ENCODE data around the gene TNP1. TPM values are rescaled to one million over a fixed set of nuclear protein-coding genes. Genes with fewer than 3 reads are reported as not detected.

The TNP1 gene
- polyA plus RNA-seq, 1 experiment = not detected

- Histone ChIP-seq H3K36me3 (ENCODE audit: control insufficient read depth, insufficient read depth, low read length) (no peaks in the 10 kb centered on the region), H3K4me3 (ENCODE audit: low read depth, low read length) (no peak overlapping the region), H3K27me3 (ENCODE audit: control insufficient read depth, insufficient read depth, low read length) (peaks cover 4% of the 10 kb centered on the region)
- no peak for DNase-seq (ENCODE audit: low read depth)
- TF ChIP-seq, protein P1, sequence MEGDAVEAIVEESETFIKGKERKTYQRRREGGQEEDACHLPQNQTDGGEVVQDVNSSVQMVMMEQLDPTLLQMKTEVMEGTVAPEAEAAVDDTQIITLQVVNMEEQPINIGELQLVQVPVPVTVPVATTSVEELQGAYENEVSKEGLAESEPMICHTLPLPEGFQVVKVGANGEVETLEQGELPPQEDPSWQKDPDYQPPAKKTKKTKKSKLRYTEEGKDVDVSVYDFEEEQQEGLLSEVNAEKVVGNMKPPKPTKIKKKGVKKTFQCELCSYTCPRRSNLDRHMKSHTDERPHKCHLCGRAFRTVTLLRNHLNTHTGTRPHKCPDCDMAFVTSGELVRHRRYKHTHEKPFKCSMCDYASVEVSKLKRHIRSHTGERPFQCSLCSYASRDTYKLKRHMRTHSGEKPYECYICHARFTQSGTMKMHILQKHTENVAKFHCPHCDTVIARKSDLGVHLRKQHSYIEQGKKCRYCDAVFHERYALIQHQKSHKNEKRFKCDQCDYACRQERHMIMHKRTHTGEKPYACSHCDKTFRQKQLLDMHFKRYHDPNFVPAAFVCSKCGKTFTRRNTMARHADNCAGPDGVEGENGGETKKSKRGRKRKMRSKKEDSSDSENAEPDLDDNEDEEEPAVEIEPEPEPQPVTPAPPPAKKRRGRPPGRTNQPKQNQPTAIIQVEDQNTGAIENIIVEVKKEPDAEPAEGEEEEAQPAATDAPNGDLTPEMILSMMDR (IDR thresholded peaks at IDR 0.05; ENCODE audit: insufficient read depth, low read depth, low read length) = no peak
- CTCF ChIA-PET = interaction anchor here (0.9 to 1.1 kb wide), 2 partner anchors 31 to 63 kb away, joined by 3 read pairs; no protein-coding TSS in a partner anchor
- POLR2A ChIA-PET = no interaction called here
Observed at GRCh38 chr2:216837740-216838139, 22.1 kb downstream of the TNP1 start.

- H3K27me3 ChIP-seq (ENCODE audit: control insufficient read depth, insufficient read depth, low read length) = peaks cover 7% of the 10 kb centered on the region
- no peak overlapping the region for H3K4me3 ChIP-seq (ENCODE audit: low read depth, low read length)
- no peak for DNase-seq (ENCODE audit: low read depth)
- no peaks in the 10 kb centered on the region for H3K36me3 ChIP-seq (ENCODE audit: control insufficient read depth, insufficient read depth, low read length)
- TF ChIP-seq, protein P1 (IDR thresholded peaks at IDR 0.05; ENCODE audit: insufficient read depth, low read depth, low read length) = no peak
- POLR2A ChIA-PET = no interaction called here
- CTCF ChIA-PET = no interaction called here
Observed at GRCh38 chr2:216833061-216833460, 26.8 kb downstream of the TNP1 start.

- no peak overlapping the region for H3K4me3 ChIP-seq (ENCODE audit: low read depth, low read length)
- DNase-seq (ENCODE audit: low read depth) = no peak
- no peaks in the 10 kb centered on the region for H3K36me3 ChIP-seq (ENCODE audit: control insufficient read depth, insufficient read depth, low read length)
- CTCF ChIA-PET = no interaction called here
- TF ChIP-seq, protein P1 (IDR thresholded peaks at IDR 0.05; ENCODE audit: insufficient read depth, low read depth, low read length) = no peak
- peaks cover 4% of the 10 kb centered on the region for H3K27me3 ChIP-seq (ENCODE audit: control insufficient read depth, insufficient read depth, low read length)
- POLR2A ChIA-PET = no interaction called here
Observed at GRCh38 chr2:216830346-216830745, 29.5 kb downstream of the TNP1 start.

GRCh38 chr2:216829533-216829932 is 30.3 kb downstream of the TNP1 start:
- no peak for DNase-seq (ENCODE audit: low read depth)
- Histone ChIP-seq H3K4me3 (ENCODE audit: low read depth, low read length) (no peak overlapping the region), H3K36me3 (ENCODE audit: control insufficient read depth, insufficient read depth, low read length) (no peaks in the 10 kb centered on the region), H3K27me3 (ENCODE audit: control insufficient read depth, insufficient read depth, low read length) (peaks cover 4% of the 10 kb centered on the region)
- ChIA-PET CTCF (no interaction called here), POLR2A (interaction anchor here (0.6 kb wide), 1 partner anchor 56 kb away, joined by 3 read pairs; no protein-coding TSS in a partner anchor)
- TF ChIP-seq, protein P1 (IDR thresholded peaks at IDR 0.05; ENCODE audit: insufficient read depth, low read depth, low read length) = no peak

DNA sequence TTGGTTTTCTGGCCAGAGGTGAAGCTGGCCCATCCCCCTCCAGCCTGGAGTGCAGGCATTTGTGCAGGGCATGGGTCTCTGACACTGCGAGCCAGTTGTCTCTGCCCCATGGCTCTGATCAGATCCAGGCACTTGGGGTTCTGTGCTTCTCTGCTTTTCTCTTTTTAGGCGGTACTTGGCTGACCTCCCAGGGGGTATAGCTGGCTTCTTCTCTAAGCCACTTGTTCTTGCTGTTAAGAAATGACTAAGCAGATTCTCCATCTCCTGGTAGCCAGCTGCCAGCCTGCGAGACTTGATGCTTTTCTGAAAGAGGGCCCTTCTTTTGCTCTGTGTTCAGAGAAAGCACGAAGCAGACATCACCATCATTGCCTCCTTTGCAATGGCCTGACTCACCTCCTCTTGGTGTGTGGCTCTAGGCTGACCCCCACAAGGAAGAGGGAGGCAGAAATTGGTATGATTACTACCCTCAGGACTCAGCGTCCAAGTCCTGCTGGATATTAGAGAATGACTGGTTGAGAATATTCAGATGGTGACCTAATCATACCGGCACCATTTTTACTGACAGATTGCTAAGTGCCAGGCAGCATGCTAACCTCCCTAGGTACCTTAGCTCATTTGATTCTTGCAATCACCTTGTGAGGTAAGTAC is 32.7 kb downstream of the TNP1 start:
- H3K36me3 ChIP-seq (ENCODE audit: control insufficient read depth, insufficient read depth, low read length) = no peaks in the 10 kb centered on the region
- DNase-seq (ENCODE audit: low read depth) = no peak
- POLR2A ChIA-PET = no interaction called here

More for the DNA sequence above, 32.7 kb downstream of the TNP1 start:
- TF ChIP-seq, protein P1 (IDR thresholded peaks at IDR 0.05; ENCODE audit: insufficient read depth, low read depth, low read length) = no peak
- H3K4me3 ChIP-seq (ENCODE audit: low read depth, low read length) = no peak overlapping the region
- peaks cover 6% of the 10 kb centered on the region for H3K27me3 ChIP-seq (ENCODE audit: control insufficient read depth, insufficient read depth, low read length)
- CTCF ChIA-PET = interaction anchor here (1.0 kb wide), 1 partner anchor 514 kb away, joined by 3 read pairs; no protein-coding TSS in a partner anchor
